Measurements from ENCODE around the gene NCF1. TPM values are rescaled to one million over a fixed set of nuclear protein-coding genes. Genes with fewer than 3 reads are reported as not detected.
A peak's percentile ranks its signal among the peaks of the same experiment; 100 is the strongest.
"Not testable (repeated sequence)": the region's sequence is repeated elsewhere in the genome, so short reads cannot be mapped to it uniquely, and the experiment has no call there.

Gene NCF1
- total and polyA plus RNA-seq, 2 donors (not counting 1 experiment from before 2014, with no cell fraction given) = 189 to 643 TPM

- H3K9ac ChIP-seq (ENCODE audit: low read length); POLR2A ChIA-PET; H4K20me1 ChIP-seq (ENCODE audit: control insufficient read depth, insufficient read depth, low read length, poor library complexity, severe bottlenecking); CTCF ChIA-PET; H3K4me1 Mint-ChIP-seq; H3K4me2 ChIP-seq (replicated peaks; ENCODE audit: low read depth, low read length, poor library complexity, severe bottlenecking); H3K4me1 ChIP-seq (ENCODE audit: control insufficient read depth in 2 of 2, insufficient read depth in 2 of 2, low read length in 2 of 2); H3K36me3 ChIP-seq (replicated peaks in 1 of 2; ENCODE audit: control extremely low read depth in 1 of 2, control insufficient read depth in 1 of 2, extremely low read depth in 1 of 2, insufficient read depth in 2 of 2, low read length in 1 of 2); H3K4me3 ChIP-seq (ENCODE audit: control extremely low read depth in 1 of 5, extremely low read depth in 1 of 5, insufficient read depth in 1 of 5, low read depth in 2 of 5, low read length in 4 of 5); ATAC-seq (ENCODE audit: low read depth); H3K27ac Mint-ChIP-seq; H2AFZ ChIP-seq (ENCODE audit: insufficient read depth, low read depth, low read length, poor library complexity, severe bottlenecking); H3K4me3 Mint-ChIP-seq; H3K9me3 ChIP-seq (ENCODE audit: control extremely low read depth in 1 of 3, control insufficient read depth in 2 of 3, insufficient read depth in 1 of 3, low read length in 2 of 3); H3K79me2 ChIP-seq (ENCODE audit: control insufficient read depth, insufficient read depth, low read length); H3K27me3 Mint-ChIP-seq; H3K9me3 Mint-ChIP-seq (ENCODE audit: insufficient read depth); H3K27ac ChIP-seq (ENCODE audit: low read length in 2 of 2); H3K27me3 ChIP-seq (replicated peaks in 1 of 4; ENCODE audit: control extremely low read depth in 1 of 4, control insufficient read depth in 3 of 4, insufficient read depth in 4 of 4, low read length in 3 of 4); DNase-seq; intact Hi-C loops (cut with micrococcal nuclease): not testable (repeated sequence)
- no CpG with 5 or more reads among the region's 17 CpGs for WGBS (ENCODE audit: insufficient coverage)
Measured at GRCh38 chr7:74779053-74779452, 5.2 kb downstream of the NCF1 start.

DNA sequence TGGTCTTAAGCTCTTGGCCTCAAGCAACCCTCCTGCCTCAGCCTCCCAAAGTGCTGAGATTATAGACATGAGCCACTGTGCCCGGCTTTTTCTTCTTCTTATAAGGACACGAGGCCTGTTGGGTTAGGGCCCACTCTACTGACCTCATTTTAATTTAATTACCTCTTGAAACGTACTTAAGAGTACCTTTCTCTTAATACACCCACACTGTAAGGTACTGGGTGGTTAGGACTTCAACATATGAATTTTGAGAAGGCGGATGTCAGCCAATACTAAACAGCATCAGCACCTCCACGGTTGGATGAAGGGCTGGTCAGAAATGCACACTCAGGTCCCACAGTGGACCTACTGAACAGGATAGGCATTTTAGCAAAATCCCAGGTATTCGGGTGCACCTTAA, 7.9 kb downstream of the NCF1 start:
- H3K27ac Mint-ChIP-seq; H3K9ac ChIP-seq (ENCODE audit: low read length); H3K4me2 ChIP-seq (replicated peaks; ENCODE audit: low read depth, low read length, poor library complexity, severe bottlenecking); intact Hi-C loops (cut with micrococcal nuclease); H2AFZ ChIP-seq (ENCODE audit: insufficient read depth, low read depth, low read length, poor library complexity, severe bottlenecking); H3K79me2 ChIP-seq (ENCODE audit: control insufficient read depth, insufficient read depth, low read length); H3K4me3 Mint-ChIP-seq; H3K27me3 Mint-ChIP-seq; H3K9me3 Mint-ChIP-seq (ENCODE audit: insufficient read depth); H3K9me3 ChIP-seq (ENCODE audit: control extremely low read depth in 1 of 3, control insufficient read depth in 2 of 3, insufficient read depth in 1 of 3, low read length in 2 of 3); H3K4me1 ChIP-seq (ENCODE audit: control insufficient read depth in 2 of 2, insufficient read depth in 2 of 2, low read length in 2 of 2); H3K27me3 ChIP-seq (replicated peaks in 1 of 4; ENCODE audit: control extremely low read depth in 1 of 4, control insufficient read depth in 3 of 4, insufficient read depth in 4 of 4, low read length in 3 of 4); ATAC-seq (ENCODE audit: low read depth); H3K4me1 Mint-ChIP-seq; H3K4me3 ChIP-seq (ENCODE audit: control extremely low read depth in 1 of 5, extremely low read depth in 1 of 5, insufficient read depth in 1 of 5, low read depth in 2 of 5, low read length in 4 of 5); H4K20me1 ChIP-seq (ENCODE audit: control insufficient read depth, insufficient read depth, low read length, poor library complexity, severe bottlenecking); H3K36me3 ChIP-seq (replicated peaks in 1 of 2; ENCODE audit: control extremely low read depth in 1 of 2, control insufficient read depth in 1 of 2, extremely low read depth in 1 of 2, insufficient read depth in 2 of 2, low read length in 1 of 2); POLR2A ChIA-PET; H3K27ac ChIP-seq (ENCODE audit: low read length in 2 of 2); DNase-seq; CTCF ChIA-PET: not testable (repeated sequence)
- no CpG with 5 or more reads among the region's 6 CpGs for WGBS (ENCODE audit: insufficient coverage)

DNA sequence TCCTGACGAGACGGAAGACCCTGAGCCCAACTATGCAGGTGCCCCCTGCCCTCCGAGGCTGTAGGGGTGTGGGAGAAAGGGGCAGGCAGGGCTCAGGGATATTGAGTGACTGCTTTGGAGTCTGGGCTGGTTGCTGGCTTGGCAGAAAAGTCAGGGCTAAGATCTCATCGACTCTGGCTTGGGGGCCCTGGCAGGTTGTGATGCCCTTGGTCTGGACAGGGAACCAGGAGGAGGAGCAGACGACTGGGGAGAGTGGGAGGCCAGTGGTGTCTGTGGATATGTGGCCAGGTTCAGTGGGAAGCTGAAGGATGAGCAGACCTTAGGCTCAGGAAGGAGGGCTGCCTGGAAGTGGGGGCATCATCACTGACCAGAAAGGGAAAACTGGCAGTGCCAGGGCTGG, 9.8 kb downstream of the NCF1 start:
- H3K4me3 ChIP-seq (ENCODE audit: control extremely low read depth in 1 of 5, extremely low read depth in 1 of 5, insufficient read depth in 1 of 5, low read depth in 2 of 5, low read length in 4 of 5); H3K4me1 Mint-ChIP-seq; H3K9ac ChIP-seq (ENCODE audit: low read length); H3K4me3 Mint-ChIP-seq; H2AFZ ChIP-seq (ENCODE audit: insufficient read depth, low read depth, low read length, poor library complexity, severe bottlenecking); intact Hi-C loops (cut with micrococcal nuclease); H3K79me2 ChIP-seq (ENCODE audit: control insufficient read depth, insufficient read depth, low read length); CTCF ChIA-PET; H3K27me3 ChIP-seq (replicated peaks in 1 of 4; ENCODE audit: control extremely low read depth in 1 of 4, control insufficient read depth in 3 of 4, insufficient read depth in 4 of 4, low read length in 3 of 4); H3K36me3 ChIP-seq (replicated peaks in 1 of 2; ENCODE audit: control extremely low read depth in 1 of 2, control insufficient read depth in 1 of 2, extremely low read depth in 1 of 2, insufficient read depth in 2 of 2, low read length in 1 of 2); H3K9me3 ChIP-seq (ENCODE audit: control extremely low read depth in 1 of 3, control insufficient read depth in 2 of 3, insufficient read depth in 1 of 3, low read length in 2 of 3); DNase-seq; ATAC-seq (ENCODE audit: low read depth); H3K27ac ChIP-seq (ENCODE audit: low read length in 2 of 2); H3K9me3 Mint-ChIP-seq (ENCODE audit: insufficient read depth); H3K4me1 ChIP-seq (ENCODE audit: control insufficient read depth in 2 of 2, insufficient read depth in 2 of 2, low read length in 2 of 2); H3K4me2 ChIP-seq (replicated peaks; ENCODE audit: low read depth, low read length, poor library complexity, severe bottlenecking); POLR2A ChIA-PET; H3K27ac Mint-ChIP-seq; H3K27me3 Mint-ChIP-seq; H4K20me1 ChIP-seq (ENCODE audit: control insufficient read depth, insufficient read depth, low read length, poor library complexity, severe bottlenecking): not testable (repeated sequence)
- WGBS (ENCODE audit: insufficient coverage) = 95% methylated on average over 2 of the region's 5 CpGs

DNA sequence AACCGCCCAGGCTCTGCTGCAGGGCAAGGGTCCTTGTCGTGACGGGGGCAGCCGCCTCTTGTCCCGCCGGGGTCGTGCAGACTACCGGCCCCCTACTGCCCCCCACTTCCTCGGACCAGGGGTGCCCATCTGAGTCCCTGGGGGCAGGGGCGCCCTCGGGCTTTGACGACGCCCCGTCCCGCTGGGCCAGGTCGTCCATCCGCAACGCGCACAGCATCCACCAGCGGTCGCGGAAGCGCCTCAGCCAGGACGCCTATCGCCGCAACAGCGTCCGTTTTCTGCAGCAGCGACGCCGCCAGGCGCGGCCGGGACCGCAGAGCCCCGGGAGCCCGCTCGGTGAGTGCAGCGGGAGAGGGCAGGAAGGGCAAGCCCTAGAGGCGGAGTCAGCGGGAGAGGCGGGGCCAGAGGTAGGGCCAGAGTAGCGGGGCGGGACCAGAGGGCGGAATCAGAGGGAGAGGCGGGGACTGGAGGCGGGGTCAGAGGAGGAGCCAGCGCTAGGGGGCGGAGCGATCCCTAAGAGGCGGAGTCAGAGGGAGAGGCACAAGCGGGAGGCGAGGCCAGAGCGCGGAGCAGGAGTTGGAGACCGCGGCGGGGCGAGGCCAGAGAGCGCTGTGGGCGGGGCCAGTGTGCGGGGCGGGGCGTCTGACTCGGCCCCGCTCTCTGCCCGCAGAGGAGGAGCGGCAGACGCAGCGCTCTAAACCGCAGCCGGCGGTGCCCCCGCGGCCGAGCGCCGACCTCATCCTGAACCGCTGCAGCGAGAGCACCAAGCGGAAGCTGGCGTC, 14.7 kb downstream of the NCF1 start:
- Mint-ChIP-seq H3K27ac (peak overlapping the region; percentile 63), H3K4me3 (peak overlapping the region; percentile 63)
- H3K27ac ChIP-seq (ENCODE audit: low read length in 2 of 2); H3K79me2 ChIP-seq (ENCODE audit: control insufficient read depth, insufficient read depth, low read length); H3K27me3 Mint-ChIP-seq; POLR2A ChIA-PET; H3K4me1 ChIP-seq (ENCODE audit: control insufficient read depth in 2 of 2, insufficient read depth in 2 of 2, low read length in 2 of 2); H3K27me3 ChIP-seq (replicated peaks in 1 of 4; ENCODE audit: control extremely low read depth in 1 of 4, control insufficient read depth in 3 of 4, insufficient read depth in 4 of 4, low read length in 3 of 4); CTCF ChIA-PET; H3K36me3 ChIP-seq (replicated peaks in 1 of 2; ENCODE audit: control extremely low read depth in 1 of 2, control insufficient read depth in 1 of 2, extremely low read depth in 1 of 2, insufficient read depth in 2 of 2, low read length in 1 of 2); H3K4me2 ChIP-seq (replicated peaks; ENCODE audit: low read depth, low read length, poor library complexity, severe bottlenecking); H4K20me1 ChIP-seq (ENCODE audit: control insufficient read depth, insufficient read depth, low read length, poor library complexity, severe bottlenecking); H3K9me3 ChIP-seq (ENCODE audit: control extremely low read depth in 1 of 3, control insufficient read depth in 2 of 3, insufficient read depth in 1 of 3, low read length in 2 of 3); H3K9ac ChIP-seq (ENCODE audit: low read length); H3K9me3 Mint-ChIP-seq (ENCODE audit: insufficient read depth); intact Hi-C loops (cut with micrococcal nuclease); H3K4me1 Mint-ChIP-seq; H2AFZ ChIP-seq (ENCODE audit: insufficient read depth, low read depth, low read length, poor library complexity, severe bottlenecking): not testable (repeated sequence)
- DNase-seq (peak; percentile 91), ATAC-seq (ENCODE audit: low read depth) (peak; percentile 93)
- WGBS (ENCODE audit: insufficient coverage) = 0% methylated on average over 4 of the region's 82 CpGs
- peak overlapping the region in 1 of 5 experiments; percentile 23 for H3K4me3 ChIP-seq (ENCODE audit: control extremely low read depth in 1 of 5, extremely low read depth in 1 of 5, insufficient read depth in 1 of 5, low read depth in 2 of 5, low read length in 4 of 5)

Data from B cell (primary cell).